NK-92 treated with Interleukin-12 subunit alpha and Interleukin-12 subunit beta, amount 100 ng/mL, for 24 hours (cell line): Measurements from ENCODE around the gene WEE1.
"Not testable (repeated sequence)": the region's sequence is repeated elsewhere in the genome, so short reads cannot be mapped to it uniquely, and the experiment has no call there.

Experiments used
- DNase-seq: peaks from one replicate; lab custom pipeline; 2025; lab: John Stamatoyannopoulos, UW

WEE1 gene

DNA sequence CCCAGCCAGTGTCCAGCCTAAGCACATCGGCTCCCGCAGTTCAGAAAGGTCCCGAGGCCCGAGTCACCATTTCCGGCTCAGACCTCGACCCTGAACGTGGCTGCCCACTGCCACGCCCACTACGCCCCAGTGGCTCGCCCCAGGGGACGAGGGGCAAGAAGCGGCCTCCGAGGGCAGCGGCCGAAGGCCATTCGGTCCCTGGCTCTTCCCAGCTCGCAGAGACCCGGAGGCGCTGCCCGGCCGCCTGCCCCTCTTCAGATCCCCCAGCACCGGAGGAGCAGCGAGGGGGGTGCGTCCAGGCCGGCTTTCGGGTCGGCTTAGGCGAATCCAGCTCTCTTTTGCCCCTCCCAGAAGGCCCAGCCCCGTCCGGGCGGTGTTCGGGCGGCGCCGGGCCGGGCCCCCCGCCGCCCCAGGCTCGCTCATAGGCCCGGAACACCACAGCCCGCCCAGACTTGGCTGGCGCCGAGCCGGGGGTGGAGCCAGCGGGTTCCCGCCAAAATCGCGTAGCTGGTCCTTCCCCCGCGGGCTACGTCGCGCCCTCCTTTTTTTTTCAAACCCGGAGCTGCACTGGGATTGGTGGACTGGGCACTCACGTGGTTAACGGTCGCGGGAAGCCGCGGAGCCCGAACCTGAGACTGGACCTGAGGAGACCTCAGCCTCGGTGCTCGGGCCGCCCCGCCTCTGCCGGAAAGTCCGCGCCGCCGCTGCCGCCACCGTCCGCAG, at the start of gene WEE1:
WEE1 (plus strand) TSS at position 619 of the 723 bp plus-strand sequence. CDS start 264 bp downstream, outside the sequence.
- DNase-seq, result peak; percentile 98

DNA sequence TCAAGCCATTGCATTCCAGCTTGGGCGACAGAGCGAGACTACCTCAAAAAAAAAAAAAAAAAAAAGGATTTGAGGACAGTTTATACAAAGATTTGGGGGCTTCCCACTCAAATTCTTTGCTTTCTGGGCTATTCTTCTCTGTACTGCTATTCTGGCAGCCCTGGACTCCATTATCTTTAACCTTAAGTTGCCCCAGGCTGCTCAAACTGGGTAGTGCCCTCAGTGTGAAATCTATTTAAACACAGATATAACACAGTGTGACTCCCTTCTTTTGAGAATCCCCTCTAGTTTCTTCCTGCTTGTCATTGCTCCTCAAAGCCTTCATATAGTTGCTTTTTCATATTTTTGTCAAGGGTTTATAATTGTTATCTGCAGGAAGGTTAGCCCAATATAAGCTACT, 49.5 kb upstream of the WEE1 start:
- DNase-seq, result no peak

GRCh38 chr11:9525116-9525515, 48.4 kb upstream of the WEE1 start:
- no peak for DNase-seq

- DNase-seq, result no peak
These were observed 45.9 kb upstream of the WEE1 start for GRCh38 chr11:9527481-9528135.

GRCh38 chr11:9528136-9528501, 45.4 kb upstream of the WEE1 start:
- no peak for DNase-seq

GRCh38 chr11:9528573-9529333, 44.7 kb upstream of the WEE1 start:
- no peak for DNase-seq

DNA sequence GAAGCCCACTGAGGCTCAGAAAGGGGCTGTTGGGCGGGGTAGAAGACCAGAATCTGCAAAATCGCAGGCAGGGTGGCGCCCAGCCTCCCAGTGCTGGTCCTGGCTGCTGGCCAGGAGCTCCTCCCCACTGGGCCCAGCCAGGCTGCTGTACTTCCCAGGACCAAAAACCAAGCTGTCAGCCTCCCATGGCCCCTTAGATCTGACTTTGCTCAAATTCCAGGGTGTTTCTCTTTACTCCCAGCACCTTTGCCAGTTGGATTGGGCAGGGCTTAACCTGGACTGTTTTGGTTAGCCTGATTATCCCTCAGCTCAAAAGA, 44.2 kb upstream of the WEE1 start:
- DNase-seq, result no peak

DNA sequence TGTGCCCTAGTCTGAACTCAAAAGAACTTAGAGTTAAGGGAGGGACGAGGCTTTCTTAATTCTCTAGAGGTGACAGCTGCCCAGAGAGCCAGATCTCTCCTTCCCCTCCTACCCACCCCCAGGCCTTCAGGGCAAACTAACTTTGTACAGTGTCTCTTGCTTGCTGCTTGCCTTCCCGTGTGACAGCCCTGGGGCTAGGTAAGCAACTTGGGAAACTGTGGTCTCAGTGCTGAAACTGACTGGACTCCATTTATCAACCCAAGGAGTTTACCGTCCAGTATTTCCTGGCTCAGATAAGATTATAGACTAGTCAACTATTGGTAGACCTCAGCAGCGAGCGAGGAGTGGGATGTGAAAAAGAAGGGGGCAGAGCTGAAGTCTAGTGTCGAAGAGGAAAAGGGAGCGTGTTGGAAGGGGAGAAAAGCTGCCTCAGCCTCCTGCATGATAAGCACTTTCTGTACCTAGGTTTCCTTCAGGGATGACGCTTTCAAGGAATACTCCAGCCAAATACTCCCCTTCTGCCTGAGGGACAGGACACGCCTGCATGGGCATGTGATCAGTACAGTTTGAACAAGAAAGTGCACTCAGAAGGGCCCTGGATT, 43.3 kb upstream of the WEE1 start:
- no peak for DNase-seq

DNA sequence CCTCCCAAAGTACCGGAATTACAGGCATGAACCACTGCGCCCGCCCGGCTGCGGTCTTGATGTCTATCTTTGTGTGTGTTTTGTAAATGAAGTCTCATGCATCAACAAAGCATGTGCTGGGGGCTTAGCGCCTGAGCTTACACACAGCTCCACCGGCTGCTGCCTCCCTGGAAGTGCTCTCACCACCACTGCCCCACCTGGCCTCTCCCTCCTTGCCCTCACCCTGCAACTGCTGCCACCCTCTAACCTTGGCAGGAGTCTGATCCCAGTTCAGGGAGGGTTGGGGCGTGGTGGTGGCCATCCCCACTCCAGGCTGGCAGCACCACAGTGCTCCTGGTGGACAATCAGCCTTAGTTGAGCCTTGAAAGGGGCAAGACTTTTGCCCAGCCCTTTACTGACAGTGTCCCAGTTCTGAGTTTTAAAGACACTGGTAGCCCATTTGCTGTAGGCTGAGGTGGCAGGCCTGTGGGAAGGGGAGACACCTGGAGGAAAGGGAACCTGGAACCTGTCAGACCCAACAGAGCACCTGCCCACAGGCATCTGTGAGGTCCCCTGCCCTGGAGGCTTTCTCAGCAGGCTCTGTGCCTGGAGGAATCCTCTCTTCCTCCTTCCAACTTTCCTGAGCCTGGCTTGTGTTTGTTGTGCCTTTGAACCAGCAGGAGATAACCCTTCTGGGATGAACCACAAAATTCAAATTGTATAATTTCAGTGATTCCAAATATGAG, 42.4 kb upstream of the WEE1 start:
- DNase-seq, result no peak

- DNase-seq, result no peak
These were observed 40.4 kb upstream of the WEE1 start for GRCh38 chr11:9533058-9533457.

- no peak for DNase-seq
These were observed 39.6 kb upstream of the WEE1 start for GRCh38 chr11:9533736-9534473.

DNA sequence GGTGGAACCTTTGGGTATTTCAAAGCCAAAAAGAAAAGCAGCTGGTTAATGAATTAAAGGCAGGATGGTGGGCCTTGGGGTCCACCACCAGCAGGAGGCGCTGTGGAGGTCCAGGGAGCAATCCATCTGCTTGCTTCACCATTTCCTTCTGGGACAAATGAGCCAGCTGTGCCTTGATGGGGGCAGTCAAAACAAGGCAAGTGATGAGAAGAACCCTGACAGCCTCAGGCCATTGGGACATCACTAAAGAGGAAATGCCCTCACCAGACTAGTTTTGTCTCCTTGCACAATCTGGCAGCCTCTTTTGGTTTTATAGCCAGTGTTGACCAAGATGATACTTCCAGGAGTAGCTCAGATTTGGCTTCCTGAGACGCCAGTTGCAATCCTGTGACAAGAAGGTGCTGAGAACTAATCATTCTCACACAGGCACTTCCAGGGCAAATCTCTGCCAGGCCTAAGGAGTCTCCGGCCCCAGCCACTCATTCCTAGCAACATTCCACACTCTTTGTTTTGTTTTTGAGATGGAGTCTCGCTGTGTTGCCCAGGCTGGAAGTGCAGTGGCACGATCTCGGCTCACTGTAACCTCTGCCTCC, 38.2 kb upstream of the WEE1 start:
- peak; percentile 57 for DNase-seq

DNA sequence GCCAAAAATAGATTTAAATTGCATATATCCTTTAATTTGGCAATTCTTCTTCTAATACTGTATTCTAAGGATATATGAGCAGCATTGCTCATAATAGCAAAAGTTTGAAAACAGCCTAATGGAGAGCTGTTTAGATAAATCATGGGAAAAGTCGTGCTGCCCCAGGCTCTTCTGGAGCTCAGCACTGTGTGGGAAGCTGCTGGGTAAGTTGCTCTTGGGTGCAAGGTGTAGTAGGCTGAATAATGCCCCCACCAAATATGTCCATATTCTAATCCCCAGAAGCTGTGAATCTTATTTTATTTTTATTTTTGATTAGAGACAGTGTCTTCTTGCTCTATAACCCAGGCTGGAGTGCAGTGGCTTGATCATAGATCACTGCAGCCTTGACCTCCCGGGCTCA, 34.9 kb upstream of the WEE1 start:
- DNase-seq, result no peak

DNA sequence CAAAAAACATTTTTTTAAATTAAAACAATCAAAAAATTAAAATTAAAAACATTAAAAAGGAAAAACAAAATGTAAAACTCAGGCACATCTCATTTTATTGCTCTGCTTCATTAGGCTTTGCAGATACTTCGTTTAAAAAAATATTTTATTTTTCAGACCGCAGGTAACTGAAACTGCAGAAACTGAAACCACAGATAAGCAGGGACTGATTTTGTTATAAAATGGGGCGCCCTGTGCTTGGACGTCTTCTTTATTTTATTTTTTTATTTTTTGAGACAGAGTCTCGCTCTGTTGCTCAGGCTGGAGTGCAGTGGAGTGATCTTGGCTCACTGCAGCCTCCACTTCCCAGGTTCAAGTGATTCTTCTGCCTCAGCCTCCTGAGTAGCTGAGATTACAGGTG, 24.3 kb upstream of the WEE1 start:
- not testable (repeated sequence) for DNase-seq

GRCh38 chr11:9550191-9550628, 23.3 kb upstream of the WEE1 start:
- no peak for DNase-seq

GRCh38 chr11:9561279-9561982, 12.0 kb upstream of the WEE1 start:
- no peak for DNase-seq

DNA sequence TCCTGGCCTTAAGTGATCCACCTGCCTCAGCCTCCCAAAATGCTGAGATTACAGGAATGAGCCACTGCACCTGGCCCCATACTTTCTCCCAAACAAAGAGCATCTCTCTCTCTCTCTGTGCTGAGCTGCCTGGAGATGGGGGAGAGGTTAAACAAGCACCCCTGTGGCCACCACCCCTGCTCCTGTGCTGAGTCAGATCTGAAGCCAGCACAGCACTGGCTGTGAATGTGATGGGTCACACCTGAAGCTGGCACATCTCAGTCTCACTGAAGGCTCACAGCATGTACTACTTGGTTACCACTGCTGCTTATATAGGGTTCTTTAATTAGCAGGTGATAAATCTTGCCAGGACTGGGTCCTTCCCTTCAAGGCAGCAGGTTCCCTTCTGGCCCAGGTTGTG, 10.8 kb upstream of the WEE1 start:
- no peak for DNase-seq

DNA sequence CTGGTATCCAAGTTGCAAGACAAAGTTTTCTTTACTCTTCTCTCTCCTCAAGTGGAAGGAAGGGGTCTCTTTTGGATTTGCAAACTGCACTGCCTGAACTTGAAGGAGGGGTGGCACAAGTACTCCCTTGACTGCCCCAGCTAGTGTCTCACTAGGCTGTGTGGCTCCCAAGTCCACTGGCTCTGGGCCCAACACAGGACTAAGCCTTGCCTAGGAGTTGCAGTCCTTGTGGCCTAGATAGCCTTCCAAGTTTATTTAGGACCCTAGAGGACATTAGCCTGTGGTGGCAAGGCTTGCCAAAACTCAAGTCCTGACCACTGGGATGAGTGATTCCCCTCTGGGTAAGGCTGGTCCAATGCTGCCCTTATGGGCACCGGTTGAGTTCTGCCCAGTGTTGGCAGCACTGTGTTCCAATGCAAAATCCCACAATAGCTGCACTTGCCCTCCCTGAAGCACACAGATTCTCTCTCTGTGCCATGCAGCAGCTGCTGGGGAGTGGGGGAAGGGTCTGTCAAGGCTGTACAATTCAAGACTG, 10.2 kb upstream of the WEE1 start:
- DNase-seq, result no peak

DNA sequence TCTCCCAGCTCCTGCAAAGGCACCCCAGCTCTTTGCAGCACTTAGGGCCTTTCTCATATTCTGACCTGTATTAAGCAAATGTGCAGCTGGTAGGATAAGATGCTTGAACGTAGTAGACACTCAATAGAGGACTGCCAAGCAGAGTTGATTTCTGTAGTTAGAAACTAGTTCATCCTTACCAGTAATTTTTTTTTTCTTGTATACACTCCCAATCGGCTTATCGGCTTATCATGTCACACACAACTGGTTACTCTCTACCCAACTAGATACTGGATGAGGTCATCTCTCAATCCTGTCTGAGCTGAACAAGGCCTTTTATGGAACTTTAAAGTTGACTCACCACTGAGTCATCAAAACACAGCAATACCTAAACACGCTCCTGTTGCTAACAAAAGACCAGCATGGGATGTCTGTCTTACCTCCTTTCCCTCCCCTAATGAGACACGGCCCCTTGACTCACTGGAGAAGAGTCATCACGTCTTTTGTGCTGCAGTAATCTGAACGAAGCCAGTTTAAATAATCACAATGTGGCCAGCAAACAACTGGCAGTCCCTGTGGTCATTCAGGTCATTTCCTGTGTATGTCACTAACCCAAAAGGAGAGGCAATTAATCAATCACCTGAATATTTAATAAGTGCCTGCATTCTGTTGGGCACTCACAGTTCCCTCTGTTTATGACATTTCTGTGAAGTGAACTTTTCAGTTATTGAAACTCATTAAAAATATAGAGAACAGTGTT, 7.5 kb upstream of the WEE1 start:
- DNase-seq, result peak; percentile 52
